RWPE2 (cell line): ENCODE data around the gene GSDME.

Source experiments
- ATAC-seq: fragments of 200-7000 bp; cut with Tn5 transposase; 3 replicates; pipeline ENCODE4 v1.9.1; 2021; ENCODE audit warnings: low read depth
- DNase-seq: peaks from one replicate; pipeline ENCODE4 v3.0.0-alpha.2; 2020; ENCODE audit warnings: low spot score
- H3K27ac ChIP-seq: fragments of 450-650 bp; 2 replicates; pipeline ENCODE4 v1.5.1; 2017; ENCODE audit warnings: mild to moderate bottlenecking; ENCODE audit not compliant: poor library complexity, severe bottlenecking
- H3K27me3 ChIP-seq: fragments of 250-450 bp; sonication (Bioruptor Pico); 2 replicates; pipeline ENCODE4 v1.5.1; 2021; ENCODE audit warnings: mild to moderate bottlenecking, moderate library complexity; ENCODE audit not compliant: insufficient read depth, poor library complexity, severe bottlenecking
- H3K36me3 ChIP-seq: fragments of 250-450 bp; sonication (Bioruptor Pico); 2 replicates; pipeline ENCODE4 v1.5.1; 2020; ENCODE audit warnings: low read depth, mild to moderate bottlenecking, moderate library complexity
- H3K4me1 ChIP-seq: fragments of 250-450 bp; sonication (Bioruptor Pico); 2 replicates; pipeline ENCODE4 v1.5.1; 2021; ENCODE audit warnings: mild to moderate bottlenecking, moderate library complexity; ENCODE audit not compliant: insufficient read depth, poor library complexity, severe bottlenecking
- H3K4me3 ChIP-seq: fragments of 250-450 bp; sonication (Bioruptor Pico); 2 replicates; pipeline ENCODE4 v1.5.1; 2021; ENCODE audit warnings: mild to moderate bottlenecking, moderate library complexity; ENCODE audit not compliant: severe bottlenecking
- H3K9me3 ChIP-seq: fragments of 250-450 bp; sonication (Bioruptor Pico); 2 replicates; pipeline ENCODE4 v1.5.1; 2021; ENCODE audit warnings: mild to moderate bottlenecking, moderate library complexity; ENCODE audit not compliant: severe bottlenecking
- TF ChIP-seq, protein P1 (sequence below): fragments of 450-650 bp; IDR thresholded peaks from one replicate; pipeline ENCODE4 v1.5.1; 2017; ENCODE audit warnings: mild to moderate bottlenecking, moderate library complexity; ENCODE audit not compliant: poor library complexity, severe bottlenecking

Gene GSDME

DNA sequence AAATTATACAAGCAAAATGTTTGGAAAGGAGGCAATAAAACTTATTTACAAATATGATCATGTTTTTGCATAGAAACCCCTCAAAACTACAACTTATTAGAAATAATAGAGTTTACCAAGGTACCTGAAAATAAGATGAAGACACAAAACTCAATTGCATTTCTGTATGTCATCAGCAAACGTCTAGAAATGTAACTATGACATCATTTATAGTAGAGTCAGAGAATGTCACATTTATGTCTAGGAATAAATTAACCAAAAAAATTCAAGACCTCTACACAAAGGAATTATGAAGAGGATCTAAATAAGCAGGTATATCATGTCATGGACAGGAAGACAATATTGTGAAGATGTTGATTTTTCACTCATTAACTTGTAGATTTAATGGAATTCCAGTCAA, 103.0 kb downstream of the GSDME start:
- TF ChIP-seq, protein P1, sequence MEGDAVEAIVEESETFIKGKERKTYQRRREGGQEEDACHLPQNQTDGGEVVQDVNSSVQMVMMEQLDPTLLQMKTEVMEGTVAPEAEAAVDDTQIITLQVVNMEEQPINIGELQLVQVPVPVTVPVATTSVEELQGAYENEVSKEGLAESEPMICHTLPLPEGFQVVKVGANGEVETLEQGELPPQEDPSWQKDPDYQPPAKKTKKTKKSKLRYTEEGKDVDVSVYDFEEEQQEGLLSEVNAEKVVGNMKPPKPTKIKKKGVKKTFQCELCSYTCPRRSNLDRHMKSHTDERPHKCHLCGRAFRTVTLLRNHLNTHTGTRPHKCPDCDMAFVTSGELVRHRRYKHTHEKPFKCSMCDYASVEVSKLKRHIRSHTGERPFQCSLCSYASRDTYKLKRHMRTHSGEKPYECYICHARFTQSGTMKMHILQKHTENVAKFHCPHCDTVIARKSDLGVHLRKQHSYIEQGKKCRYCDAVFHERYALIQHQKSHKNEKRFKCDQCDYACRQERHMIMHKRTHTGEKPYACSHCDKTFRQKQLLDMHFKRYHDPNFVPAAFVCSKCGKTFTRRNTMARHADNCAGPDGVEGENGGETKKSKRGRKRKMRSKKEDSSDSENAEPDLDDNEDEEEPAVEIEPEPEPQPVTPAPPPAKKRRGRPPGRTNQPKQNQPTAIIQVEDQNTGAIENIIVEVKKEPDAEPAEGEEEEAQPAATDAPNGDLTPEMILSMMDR, result no peak
- H3K27ac ChIP-seq, result no peak overlapping the region
- ATAC-seq, result no peak
- H3K9me3 ChIP-seq, result no peaks in the 10 kb centered on the region
- H3K4me1 ChIP-seq, result peaks cover 2% of the 10 kb centered on the region
- DNase-seq, result no peak
- H3K4me3 ChIP-seq, result no peak overlapping the region
- peaks cover 10% of the 10 kb centered on the region; the same call in 1 of the 2 replicates for H3K36me3 ChIP-seq
- no peaks in the 10 kb centered on the region for H3K27me3 ChIP-seq

DNA sequence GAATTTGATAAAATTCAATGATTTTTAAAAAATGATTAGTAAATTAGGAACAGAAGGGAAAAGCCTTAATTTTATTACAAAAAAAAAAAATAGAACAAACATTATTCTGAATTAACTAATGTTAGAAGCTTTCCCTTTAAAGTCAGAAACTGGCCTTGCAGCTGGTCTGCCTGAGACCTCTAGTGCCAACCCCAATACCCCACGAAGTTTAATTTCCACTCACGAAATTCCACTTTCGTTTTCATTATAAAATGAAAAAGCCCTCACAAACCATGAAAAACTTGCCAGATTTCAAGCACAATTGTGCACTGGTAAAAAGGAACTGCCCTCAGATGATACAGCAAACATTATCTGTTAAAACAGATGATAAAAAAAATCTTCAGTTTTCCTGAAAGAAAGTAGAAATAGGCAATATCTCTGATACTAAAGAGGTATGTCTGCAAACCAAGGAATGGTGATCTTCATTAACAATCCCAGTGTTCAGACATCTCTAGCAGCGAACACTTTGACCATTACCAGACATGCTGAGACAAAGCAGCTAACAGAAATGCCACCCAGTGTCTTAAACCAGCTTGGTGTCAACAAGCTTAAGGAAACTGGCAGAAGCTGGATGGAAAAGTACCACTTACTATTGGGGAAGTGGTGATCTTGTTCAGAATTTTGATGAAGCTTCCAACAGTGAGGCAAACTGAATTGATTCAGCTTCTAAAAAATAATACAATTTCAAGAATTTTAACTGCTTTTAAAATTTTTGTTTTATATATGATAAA, 103.8 kb downstream of the GSDME start:
- Histone ChIP-seq H3K27me3 (no peaks in the 10 kb centered on the region), H3K4me1 (peaks cover 2% of the 10 kb centered on the region), H3K27ac (no peak overlapping the region), H3K9me3 (no peaks in the 10 kb centered on the region), H3K36me3 (peaks cover 12% of the 10 kb centered on the region; the same call in 1 of the 2 replicates), H3K4me3 (no peak overlapping the region)
- ATAC-seq (no peak; the same call in 2 of the 3 replicates), DNase-seq (no peak)
- TF ChIP-seq, protein P1, result no peak

DNA sequence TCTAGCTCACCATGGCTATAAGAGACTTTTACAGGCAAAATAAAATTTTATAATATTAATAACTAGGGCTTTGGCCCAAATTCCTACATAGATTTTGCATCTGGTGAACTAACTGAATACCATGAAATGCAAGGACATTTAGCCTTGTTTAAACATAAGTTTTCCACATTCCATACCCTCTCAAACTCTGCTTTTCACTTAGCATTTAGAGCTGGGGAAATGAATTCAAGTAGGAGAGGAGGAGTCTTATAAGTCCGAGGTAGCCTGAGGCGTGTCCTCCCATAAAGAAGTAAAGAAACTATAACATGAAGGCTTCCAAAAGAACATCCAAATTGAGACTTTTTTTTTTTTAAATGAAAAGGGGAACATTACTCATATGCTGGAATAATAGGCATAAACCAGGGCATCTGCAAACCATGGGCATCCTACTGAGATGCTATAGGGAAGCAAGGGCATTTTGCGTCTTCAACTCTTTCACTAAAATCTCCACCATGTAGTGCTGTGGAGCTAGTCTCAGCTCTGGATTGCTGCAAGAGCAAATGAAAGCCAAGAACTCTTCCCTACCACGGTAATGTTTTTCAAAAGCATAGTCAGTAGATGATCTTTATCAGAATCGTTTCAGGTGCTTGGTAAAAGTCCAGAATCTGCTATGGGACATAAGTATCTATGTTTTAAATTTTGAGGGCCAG, 104.9 kb downstream of the GSDME start:
- Histone ChIP-seq H3K36me3 (peaks cover 12% of the 10 kb centered on the region; the same call in 1 of the 2 replicates), H3K4me1 (peaks cover 2% of the 10 kb centered on the region), H3K27ac (no peak overlapping the region), H3K27me3 (no peaks in the 10 kb centered on the region), H3K9me3 (no peaks in the 10 kb centered on the region), H3K4me3 (no peak overlapping the region)
- TF ChIP-seq, protein P1, result no peak
- ATAC-seq, result peak; percentile 31; the same call in 1 of the 3 replicates
- no peak for DNase-seq
